A549 treated with AZD9567 at 1 μM for 4 hours (cell line): Measurements from ENCODE around the gene SERPINF2. TPM values are rescaled to one million over a fixed set of nuclear protein-coding genes. Genes with fewer than 3 reads are reported as not detected.

Experiments used
- total RNA-seq: library from RNA; stranded (reverse); fragments of 200-300 nt; extraction: Qiagen RNA extraction; gene quantifications from 5 replicates; pipeline ENCODE4 v1.2.3, GENCODE V29; 2022; ENCODE audit not compliant: insufficient read depth

SERPINF2 gene
- 1.8 to 2.5 TPM (median 2.0 TPM) in 5 replicates for total RNA-seq

GRCh38 chr17:1742371-1743087, at the start of gene SERPINF2:
Gene SERPINF2 (plus strand): TSS chr17:1742871. CDS start chr17:1744996, 2,125 bp downstream.

GRCh38 chr17:1709971-1710806, 32.5 kb upstream of the SERPINF2 start, which contains the start of gene TLCD2:
Gene TLCD2 (minus strand): TSS chr17:1710377. CDS start chr17:1710242, 135 bp downstream.

GRCh38 chr17:1724351-1724868, 18.3 kb upstream of the SERPINF2 start, which contains the start of gene WDR81:
Gene WDR81 (plus strand): TSS chr17:1724704. CDS start chr17:1724960, 256 bp downstream.

Other genes starting within 250 kb of the SERPINF2 start
- 25.9 to 27.8 TPM (median 26.0 TPM) in 5 replicates for gene INPP5K, start 226.3 kb upstream of the SERPINF2 start, total RNA-seq
- gene PITPNA, start 180.1 kb upstream of the SERPINF2 start, total RNA-seq = 63.1 to 72.5 TPM (median 64.8 TPM) in 5 replicates
- gene SLC43A2, start 114.0 kb upstream of the SERPINF2 start, total RNA-seq = 5.6 to 6.9 TPM (median 5.9 TPM) in 5 replicates
- 0.23 to 0.43 TPM (median 0.36 TPM) in 4 of 5 replicates, not detected in the other for gene SCARF1, start 97.1 kb upstream of the SERPINF2 start, total RNA-seq
- gene RILP, start 93.0 kb upstream of the SERPINF2 start, total RNA-seq = 10.3 to 18.3 TPM (median 15.5 TPM) in 5 replicates
- gene PRPF8, start 58.0 kb upstream of the SERPINF2 start, total RNA-seq = 230 to 315 TPM (median 250 TPM) in 5 replicates
- gene TLCD2, start 32.5 kb upstream of the SERPINF2 start, total RNA-seq = 1.4 to 1.8 TPM (median 1.5 TPM) in 5 replicates
- gene WDR81, start 18.2 kb upstream of the SERPINF2 start, total RNA-seq = 20.3 to 33.4 TPM (median 28.7 TPM) in 5 replicates
- 1.4 to 8.1 TPM (median 1.9 TPM) in 5 replicates for gene SERPINF1, start 19.2 kb downstream of the SERPINF2 start, total RNA-seq
- 7.6 to 10.7 TPM (median 9.8 TPM) in 5 replicates for gene SMYD4, start 87.0 kb downstream of the SERPINF2 start, total RNA-seq
- 71.8 to 79.4 TPM (median 75.2 TPM) in 5 replicates for gene RPA1, start 87.1 kb downstream of the SERPINF2 start, total RNA-seq